ENCODE measurements around the gene PRR18.
A peak's percentile ranks its signal among the peaks of the same experiment; 100 is the strongest.
"Not testable (repeated sequence)": the region's sequence is repeated elsewhere in the genome, so short reads cannot be mapped to it uniquely, and the experiment has no call there.

Gene PRR18

DNA sequence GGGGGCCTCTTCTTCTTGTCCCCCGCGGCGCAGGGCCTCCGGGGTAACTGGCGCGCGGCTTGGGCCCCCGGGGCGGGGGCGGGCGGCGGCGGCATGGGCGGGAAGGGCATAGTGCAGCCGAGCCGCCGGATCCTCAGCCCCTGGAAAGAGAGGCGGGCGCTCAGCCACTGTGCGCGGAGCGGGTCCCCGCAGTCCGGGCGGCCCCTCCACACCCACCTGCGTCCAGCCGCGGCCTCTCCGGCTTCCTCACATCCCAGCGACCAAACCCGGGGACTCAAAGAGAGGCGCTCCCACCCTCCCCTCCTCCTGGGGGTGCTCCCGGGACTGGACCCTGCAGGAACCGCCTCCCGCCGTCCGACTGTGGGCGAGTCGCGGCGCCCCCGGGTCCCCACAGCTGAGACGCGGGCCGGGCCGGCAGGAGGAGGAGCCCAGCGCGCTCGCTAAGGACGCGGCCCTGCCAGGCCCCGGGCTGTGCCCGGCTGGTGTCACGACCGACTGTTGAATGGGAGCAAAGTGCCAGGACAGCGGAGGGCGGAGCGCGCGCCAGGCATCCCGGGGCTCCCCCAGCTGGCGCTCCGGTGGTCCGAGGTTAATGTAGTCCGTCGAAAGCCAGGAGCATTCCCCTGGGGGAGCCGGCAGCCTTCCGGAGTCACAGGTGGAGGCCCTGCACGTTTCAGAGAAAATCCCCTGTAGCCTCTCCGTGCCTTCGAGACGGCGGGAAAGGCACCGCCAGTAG, at the start of gene PRR18:
TSS of gene PRR18 (minus strand) at position 360 of the 736 bp plus-strand sequence. CDS start at position 110, 250 bp downstream.
- no peak for DNase-seq

- DNase-seq = no peak
Observed at GRCh38 chr6:166355552-166355951, 47.4 kb upstream of the PRR18 start.

DNA sequence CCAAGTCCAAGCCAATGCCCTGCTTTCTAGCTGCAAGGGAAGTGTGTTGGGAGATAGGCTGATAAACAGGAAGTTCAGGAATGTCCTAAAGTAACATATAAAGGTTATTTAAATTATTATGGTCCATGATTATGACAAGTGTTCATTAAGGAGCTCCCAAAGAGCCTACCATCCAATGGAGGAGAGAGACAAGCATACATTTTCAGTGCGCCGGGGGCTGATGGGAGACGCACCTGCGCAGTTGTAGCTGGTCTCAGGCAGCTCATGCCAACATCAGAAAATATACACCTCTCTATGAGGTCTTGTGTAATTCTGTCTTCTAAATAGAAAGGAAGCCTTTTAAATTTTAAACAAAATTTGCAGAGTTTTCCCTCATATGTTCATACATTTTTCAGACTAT, 46.8 kb upstream of the PRR18 start:
- DNase-seq = no peak

- DNase-seq = no peak
Observed at GRCh38 chr6:166354143-166354542, 46.0 kb upstream of the PRR18 start.

DNA sequence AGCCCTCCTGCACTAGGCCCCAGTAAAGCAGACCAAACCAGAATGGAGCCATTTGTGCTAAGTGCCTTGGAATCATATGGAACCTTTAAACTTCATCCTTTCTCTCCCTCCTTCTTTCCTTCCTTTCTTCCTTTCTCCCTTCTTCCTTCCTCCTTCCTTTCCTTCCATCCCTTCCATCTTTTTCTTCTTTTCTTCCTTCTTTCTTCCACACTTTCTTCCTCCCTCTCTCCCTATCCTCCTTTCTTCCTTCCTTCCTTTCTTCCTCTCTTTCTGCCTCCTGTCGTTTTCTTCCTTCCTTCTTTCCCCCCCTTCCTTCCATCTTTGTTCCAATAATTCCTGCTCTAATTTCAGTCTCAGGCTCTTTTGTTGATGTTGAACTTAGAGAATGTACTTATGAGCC, 45.3 kb upstream of the PRR18 start:
- DNase-seq = no peak

GRCh38 chr6:166352923-166353322, 44.7 kb upstream of the PRR18 start:
- no peak for DNase-seq

DNA sequence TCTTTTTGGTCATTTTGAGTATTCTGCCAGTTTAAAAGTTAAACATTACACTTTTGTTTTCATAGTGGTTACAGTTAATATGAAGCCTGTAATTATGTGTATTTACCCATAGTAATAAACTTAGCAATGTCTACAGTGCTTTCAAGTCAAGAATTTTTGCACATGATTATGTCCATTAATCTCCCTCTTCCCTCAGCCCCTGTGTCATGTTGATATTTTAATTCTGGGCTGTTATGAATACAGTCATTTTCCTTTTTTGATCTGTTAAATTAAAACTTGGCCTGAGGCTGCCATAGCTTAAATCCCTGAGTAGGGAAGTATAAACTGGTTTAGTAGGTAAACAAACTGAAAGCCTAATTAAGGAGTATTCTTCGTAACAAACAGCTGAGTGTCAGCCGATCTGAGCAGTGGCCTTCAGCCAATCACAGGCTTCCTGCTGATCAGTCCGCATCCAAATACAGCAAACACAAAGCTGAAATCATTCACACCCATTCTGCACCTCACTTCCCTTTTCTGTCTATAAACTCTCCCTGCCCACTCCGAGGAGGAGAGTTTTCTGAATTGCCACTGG, 43.6 kb upstream of the PRR18 start:
- peak; percentile 76 for DNase-seq

DNA sequence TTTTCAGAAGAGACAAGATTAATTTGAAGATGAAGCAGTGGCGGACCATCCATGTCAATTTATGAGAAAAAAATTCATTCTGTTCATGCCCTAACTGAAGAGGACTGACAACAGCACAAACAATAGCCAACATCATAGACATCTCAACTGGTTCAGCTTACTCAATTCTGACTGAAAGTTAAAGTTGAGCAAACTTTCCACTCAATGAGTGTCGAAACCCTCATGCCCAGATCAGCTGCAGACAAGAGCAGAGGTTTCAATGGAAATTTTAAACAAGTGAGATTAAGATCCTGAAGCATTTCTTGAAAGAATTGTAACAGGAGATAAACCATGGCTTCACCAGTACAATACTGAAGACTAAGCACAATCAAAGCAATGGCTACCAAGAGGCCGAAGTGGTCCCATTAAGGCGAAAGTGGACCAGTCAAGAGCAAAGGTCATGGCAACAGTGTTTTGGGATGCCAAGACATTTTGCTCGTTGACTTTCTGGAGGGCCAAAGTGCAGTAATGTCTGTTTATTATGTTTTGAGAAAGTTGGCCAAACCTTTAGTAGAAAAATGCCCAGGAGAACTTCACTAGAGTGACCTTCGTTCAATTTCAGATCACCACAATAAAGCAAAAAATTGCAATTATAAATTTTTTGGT, 40.2 kb upstream of the PRR18 start:
- no peak for DNase-seq

DNA sequence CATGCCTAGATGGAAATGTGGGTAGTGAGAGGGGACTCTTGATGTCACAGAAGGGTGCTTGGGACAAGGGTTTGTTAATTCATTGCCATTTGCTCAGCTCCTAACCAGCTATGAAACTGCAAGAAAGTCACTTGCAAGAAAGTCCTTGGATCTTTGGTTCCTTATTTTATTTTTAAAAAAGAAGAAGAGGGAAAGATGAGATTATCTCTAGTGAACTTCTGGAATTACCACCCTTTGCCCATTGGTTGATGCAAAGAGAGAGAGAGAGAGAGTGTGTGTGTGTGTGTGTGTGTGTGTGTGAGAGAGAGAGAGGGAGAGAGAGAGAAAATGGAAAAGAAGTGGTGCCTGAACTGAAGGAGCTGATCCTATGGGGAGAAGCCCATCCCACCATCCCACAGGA, 38.8 kb upstream of the PRR18 start:
- no peak for DNase-seq

DNA sequence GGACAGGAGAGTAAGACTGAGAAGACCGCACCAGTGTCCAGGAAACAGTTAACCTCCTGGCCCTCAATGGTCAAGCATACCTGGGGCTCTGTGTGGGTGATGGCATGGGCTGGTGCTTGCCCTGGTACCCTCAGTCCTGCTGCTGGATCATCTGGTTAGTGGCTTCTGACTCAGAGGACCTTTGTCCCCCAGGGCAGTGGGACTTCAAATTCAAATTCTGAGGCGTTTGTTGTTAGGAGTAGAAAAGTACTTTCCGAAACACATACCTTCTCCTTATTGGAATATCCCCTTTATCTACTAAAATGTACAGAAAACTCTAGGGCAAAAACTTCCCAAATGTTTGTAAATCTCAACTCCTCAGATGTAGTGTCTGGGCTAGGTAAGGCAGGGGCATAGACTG, 38.3 kb upstream of the PRR18 start:
- no peak for DNase-seq

DNA sequence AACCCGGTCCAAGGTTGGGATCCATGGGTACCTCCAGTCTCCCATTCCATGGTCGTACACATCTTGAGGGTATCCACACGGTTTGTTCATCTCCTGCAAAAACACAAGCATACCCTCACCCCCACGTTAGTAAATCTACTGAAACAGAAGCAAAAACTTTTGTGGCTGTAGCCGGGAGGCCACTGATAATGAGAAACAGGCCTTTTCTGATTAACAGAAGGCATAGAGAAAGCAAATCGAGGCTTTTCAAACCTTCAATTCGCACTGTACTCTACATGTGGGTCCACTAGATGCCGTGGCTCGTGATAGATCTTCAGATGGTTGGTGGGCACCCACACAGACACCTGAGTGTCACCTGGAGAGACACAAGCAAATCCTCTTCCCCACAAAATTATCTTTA, 37.5 kb upstream of the PRR18 start:
- DNase-seq = not testable (repeated sequence)

DNA sequence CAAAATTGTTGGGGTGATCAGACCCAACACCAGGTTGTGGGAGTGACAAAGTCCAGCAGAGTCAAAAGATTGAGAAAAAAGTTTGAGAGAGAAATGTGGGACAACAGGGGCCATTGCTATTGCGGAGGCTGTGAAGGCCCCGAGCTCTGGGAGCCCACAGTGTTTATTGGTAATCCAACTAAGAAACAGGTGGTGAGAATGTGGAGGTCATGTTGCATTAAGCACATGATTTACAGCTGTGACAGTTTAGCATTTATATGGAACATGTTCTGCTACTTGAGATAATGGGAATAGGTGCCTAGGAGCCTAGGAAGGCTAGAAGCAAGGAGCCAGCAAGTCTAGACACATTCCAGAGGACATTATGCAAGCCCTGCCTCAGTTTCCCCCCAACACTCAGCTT, 36.7 kb upstream of the PRR18 start:
- DNase-seq = not testable (repeated sequence)

GRCh38 chr6:166344240-166344639, 36.0 kb upstream of the PRR18 start:
- no peak for DNase-seq

- no peak for DNase-seq
Observed at GRCh38 chr6:166343150-166343487, 34.9 kb upstream of the PRR18 start.

- peak; percentile 62 for DNase-seq
Observed at GRCh38 chr6:166342349-166343149, 34.4 kb upstream of the PRR18 start, which contains the start of gene SFT2D1. Gene SFT2D1, minus strand, starts transcription at chr6:166342545. Its CDS starts 64 bp downstream, at chr6:166342481.

DNA sequence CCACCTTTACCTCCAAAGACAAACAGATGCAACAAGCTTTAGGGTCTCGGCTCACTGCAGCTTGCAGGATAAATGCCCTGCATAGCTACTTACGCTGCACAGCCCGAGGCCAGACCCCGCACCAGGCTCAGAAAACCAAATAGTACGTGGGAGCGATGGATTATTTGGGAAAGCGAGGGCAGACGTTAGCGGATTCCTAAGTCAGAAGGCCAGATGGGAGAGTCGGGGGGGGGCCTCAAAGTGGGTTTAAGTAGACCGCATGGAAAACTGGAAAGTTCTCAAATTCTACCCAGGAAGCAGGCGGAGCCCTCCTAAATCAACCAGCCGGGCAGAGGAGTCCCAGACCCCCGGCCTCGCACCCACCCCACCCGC, 33.8 kb upstream of the PRR18 start:
- no peak for DNase-seq

GRCh38 chr6:166341464-166341863, 33.3 kb upstream of the PRR18 start:
- DNase-seq = no peak

DNA sequence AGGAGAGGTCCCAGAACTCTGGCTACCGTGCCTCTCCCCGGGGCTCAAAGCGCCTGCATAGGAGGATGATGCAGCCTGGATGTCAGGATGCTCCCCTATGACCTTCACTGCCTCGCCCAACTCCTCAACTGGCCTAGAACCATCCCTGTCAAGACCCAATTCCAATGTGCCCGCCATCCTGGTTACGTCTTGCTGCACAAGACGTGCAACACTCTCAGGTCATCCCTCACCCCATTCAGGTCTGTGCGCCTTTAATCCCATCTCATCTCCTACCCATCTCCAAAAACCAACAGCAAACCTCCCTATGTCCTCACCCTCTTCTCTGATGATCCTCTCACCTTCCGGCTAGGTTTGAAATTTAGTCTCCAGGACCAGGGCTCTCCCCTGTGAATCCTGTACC, 30.7 kb upstream of the PRR18 start:
- no peak for DNase-seq

GRCh38 chr6:166336847-166337246, 28.7 kb upstream of the PRR18 start:
- DNase-seq = no peak

- no peak for DNase-seq
Observed at GRCh38 chr6:166335378-166336302, 27.4 kb upstream of the PRR18 start.

DNA sequence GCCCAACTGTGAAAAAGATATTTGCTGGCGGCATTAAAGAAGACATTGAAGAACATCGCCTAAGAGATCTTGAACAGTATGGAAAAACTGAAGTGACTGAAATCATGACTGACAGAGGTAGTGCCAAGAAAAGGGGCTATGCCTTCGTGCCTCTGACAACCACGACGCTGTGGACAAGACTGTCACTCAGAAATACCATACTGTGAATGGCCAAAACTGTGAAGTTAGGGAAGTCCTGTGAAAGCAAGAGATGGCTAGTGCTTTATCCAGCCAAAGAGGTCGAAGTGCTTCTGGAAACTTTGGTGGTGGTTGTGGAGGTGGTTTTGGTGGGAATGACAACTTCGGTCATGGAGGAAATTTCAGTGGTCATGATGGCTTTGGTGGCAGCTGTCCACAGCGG, 26.7 kb upstream of the PRR18 start:
- no peak for DNase-seq
